ENCODE data around the gene TSR3.

Gene TSR3

GRCh38 chr16:1333854-1334700, 17.6 kb downstream of the TSR3 start:
- no peak for DNase-seq (ENCODE audit: low read depth in 1 of 2, low spot score in 1 of 2)
- Histone ChIP-seq H3K27me3 (ENCODE audit: insufficient read depth, poor library complexity, severe bottlenecking) (peaks cover 64% of the 10 kb centered on the region), H3K27ac (replicated peaks) (no peak overlapping the region), H3K4me3 (replicated peaks; ENCODE audit: insufficient read depth, low read length) (no peak overlapping the region)
- TF ChIP-seq SPI1 (IDR thresholded peaks at IDR 0.05; ENCODE audit: borderline replicate concordance, low read depth) = no peak
- TF ChIP-seq, protein P1, sequence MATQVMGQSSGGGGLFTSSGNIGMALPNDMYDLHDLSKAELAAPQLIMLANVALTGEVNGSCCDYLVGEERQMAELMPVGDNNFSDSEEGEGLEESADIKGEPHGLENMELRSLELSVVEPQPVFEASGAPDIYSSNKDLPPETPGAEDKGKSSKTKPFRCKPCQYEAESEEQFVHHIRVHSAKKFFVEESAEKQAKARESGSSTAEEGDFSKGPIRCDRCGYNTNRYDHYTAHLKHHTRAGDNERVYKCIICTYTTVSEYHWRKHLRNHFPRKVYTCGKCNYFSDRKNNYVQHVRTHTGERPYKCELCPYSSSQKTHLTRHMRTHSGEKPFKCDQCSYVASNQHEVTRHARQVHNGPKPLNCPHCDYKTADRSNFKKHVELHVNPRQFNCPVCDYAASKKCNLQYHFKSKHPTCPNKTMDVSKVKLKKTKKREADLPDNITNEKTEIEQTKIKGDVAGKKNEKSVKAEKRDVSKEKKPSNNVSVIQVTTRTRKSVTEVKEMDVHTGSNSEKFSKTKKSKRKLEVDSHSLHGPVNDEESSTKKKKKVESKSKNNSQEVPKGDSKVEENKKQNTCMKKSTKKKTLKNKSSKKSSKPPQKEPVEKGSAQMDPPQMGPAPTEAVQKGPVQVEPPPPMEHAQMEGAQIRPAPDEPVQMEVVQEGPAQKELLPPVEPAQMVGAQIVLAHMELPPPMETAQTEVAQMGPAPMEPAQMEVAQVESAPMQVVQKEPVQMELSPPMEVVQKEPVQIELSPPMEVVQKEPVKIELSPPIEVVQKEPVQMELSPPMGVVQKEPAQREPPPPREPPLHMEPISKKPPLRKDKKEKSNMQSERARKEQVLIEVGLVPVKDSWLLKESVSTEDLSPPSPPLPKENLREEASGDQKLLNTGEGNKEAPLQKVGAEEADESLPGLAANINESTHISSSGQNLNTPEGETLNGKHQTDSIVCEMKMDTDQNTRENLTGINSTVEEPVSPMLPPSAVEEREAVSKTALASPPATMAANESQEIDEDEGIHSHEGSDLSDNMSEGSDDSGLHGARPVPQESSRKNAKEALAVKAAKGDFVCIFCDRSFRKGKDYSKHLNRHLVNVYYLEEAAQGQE (IDR thresholded peaks at IDR 0.05; ENCODE audit: insufficient replicate concordance, low read depth) = no peak
- no peak for TF ChIP-seq CTCF (IDR thresholded peaks at IDR 0.05; ENCODE audit: insufficient read depth, low read length)

DNA sequence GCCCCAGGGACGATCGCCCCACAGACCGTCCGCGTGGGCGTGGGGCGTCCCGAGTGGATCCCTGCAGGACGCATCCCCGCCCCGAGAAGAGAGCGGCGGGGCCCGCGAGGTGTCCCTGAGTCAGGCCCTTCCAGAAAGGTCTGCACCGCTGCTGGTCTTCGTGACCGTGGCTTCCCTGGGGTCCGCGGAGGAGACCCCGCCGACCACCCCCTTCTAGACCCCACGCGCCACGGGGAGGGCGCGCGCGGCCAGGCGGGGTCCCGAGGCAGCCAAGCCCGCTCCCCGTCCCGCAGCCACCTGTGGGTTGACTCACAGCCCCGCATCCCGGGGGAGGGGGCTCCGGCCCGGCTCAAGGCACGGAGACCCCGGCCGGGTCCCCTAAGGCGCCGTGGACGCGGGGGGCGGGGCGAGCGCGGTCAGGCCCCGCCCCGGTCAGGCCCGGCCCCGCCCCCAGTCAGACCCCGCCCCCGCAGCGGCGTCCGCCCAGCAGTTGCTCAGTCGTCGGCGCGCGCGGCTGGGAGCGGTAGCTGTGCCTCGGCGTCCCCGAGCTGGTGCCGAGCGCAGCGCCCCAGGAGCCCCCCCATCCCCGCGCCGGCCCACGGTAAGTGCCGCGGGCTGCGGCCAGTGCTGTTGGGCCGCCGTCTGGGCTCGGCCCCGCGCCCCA, 18.4 kb downstream of the TSR3 start, which contains the start of gene BAIAP3:
Gene BAIAP3 (plus strand): TSS at position 497 of the 664 bp plus-strand sequence. CDS start 4,905 bp downstream, outside the sequence.
- no peak within 1 kb of the TSS for H3K27ac ChIP-seq (replicated peaks)
- TF ChIP-seq, protein P1 (IDR thresholded peaks at IDR 0.05; ENCODE audit: insufficient replicate concordance, low read depth) = no peak
- TF ChIP-seq SPI1 (IDR thresholded peaks at IDR 0.05; ENCODE audit: borderline replicate concordance, low read depth) (no peak), POLR2AphosphoS5 (IDR thresholded peaks at IDR 0.05; ENCODE audit: low read depth) (no peak), GABPA (IDR thresholded peaks at IDR 0.05; ENCODE audit: low read depth) (no peak), CTCF (IDR thresholded peaks at IDR 0.05; ENCODE audit: insufficient read depth, low read length) (no peak)
- DNase-seq (ENCODE audit: low read depth in 1 of 2, low spot score in 1 of 2) = no peak
- H3K27me3 ChIP-seq (ENCODE audit: insufficient read depth, poor library complexity, severe bottlenecking) = peaks cover 58% of the 10 kb centered on the region
- H3K4me3 ChIP-seq (replicated peaks; ENCODE audit: insufficient read depth, low read length) = no peak within 1 kb of the TSS

DNA sequence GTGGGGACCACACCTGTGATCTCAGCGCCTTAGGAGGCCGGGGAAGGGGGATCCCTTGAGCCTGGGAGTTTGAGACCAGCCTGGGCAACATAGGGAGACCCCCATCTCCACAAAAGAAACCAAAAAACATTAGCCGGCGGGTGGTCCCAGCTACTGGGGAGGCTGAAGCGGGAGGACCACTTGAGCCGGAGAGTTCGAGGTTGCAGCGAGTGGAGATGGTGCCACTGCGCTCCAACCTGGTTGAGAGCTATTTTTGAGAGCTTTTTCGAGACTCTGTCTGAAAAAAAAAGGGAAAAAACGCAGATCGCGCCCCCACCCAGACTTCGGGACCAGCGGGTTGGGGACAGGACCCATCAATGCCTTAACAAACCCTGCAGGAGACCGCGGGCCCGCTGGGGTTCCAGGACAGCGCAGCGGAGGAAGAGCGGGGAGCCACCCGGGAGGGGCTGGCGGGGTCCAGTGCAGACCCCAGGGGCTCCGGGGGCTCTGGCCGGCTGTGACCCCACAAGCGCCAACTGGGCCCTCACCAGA, 19.0 kb downstream of the TSR3 start:
- Histone ChIP-seq H3K27me3 (ENCODE audit: insufficient read depth, poor library complexity, severe bottlenecking) (peaks cover 58% of the 10 kb centered on the region), H3K27ac (replicated peaks) (no peak overlapping the region), H3K4me3 (replicated peaks; ENCODE audit: insufficient read depth, low read length) (no peak overlapping the region)
- no peak for TF ChIP-seq POLR2AphosphoS5 (IDR thresholded peaks at IDR 0.05; ENCODE audit: low read depth)
- no peak for TF ChIP-seq GABPA (IDR thresholded peaks at IDR 0.05; ENCODE audit: low read depth)
- no peak for TF ChIP-seq CTCF (IDR thresholded peaks at IDR 0.05; ENCODE audit: insufficient read depth, low read length)
- TF ChIP-seq SPI1 (IDR thresholded peaks at IDR 0.05; ENCODE audit: borderline replicate concordance, low read depth) = no peak
- TF ChIP-seq, protein P1 (IDR thresholded peaks at IDR 0.05; ENCODE audit: insufficient replicate concordance, low read depth) = no peak
- DNase-seq (ENCODE audit: low read depth in 1 of 2, low spot score in 1 of 2) = no peak

Data from HL-60 (cell line).